GM18873 (cell line): ENCODE results near the gene UNC5C.

Experiments used
- ATAC-seq: cut with Tn5 transposase; IDR thresholded peaks from one replicate; pipeline ENCODE4 v1.9.1; 2021; ENCODE audit warnings: mild to moderate bottlenecking, moderate library complexity, moderate number of reproducible peaks; ENCODE audit not compliant: unreplicated experiment, low FRiP score

Gene UNC5C

DNA sequence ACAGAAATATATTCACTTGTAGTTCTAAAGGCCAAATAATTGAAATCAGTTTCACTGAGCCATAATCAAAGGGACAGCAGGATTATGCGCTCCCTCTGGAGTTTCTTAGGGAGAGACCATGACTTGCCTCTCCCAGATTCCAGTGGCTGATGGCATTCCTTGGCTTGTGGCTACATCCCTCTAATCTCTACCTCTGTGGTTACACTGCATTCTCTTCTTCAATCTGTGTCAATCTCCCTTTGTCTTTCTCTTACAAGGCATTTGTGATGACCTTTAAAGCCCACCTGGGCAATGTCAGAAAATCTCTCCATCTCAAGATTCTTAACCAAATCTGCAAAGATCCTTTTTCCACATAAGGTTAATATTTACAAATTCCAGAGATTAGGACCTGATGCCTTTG lies 260.2 kb downstream of the UNC5C start:
- no peak for ATAC-seq

DNA sequence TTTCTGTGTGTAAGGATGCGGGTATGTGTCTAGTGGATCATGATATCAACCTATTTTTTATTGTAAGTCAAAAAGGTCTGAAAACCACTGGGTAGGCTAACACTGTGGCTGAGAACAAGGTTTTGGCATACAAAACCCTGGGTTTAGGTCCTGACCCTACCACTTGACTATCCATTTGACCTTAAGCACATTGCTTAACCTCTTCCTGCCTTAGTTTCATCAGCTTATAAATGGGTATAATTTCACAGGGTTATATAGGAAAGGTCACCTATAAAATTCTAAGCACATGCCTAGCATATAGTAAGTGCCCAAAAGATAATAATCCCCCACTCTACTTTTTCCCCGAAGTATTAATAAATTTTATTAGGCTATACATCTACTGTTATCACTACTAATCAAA lies 263.0 kb downstream of the UNC5C start:
- no peak for ATAC-seq

DNA sequence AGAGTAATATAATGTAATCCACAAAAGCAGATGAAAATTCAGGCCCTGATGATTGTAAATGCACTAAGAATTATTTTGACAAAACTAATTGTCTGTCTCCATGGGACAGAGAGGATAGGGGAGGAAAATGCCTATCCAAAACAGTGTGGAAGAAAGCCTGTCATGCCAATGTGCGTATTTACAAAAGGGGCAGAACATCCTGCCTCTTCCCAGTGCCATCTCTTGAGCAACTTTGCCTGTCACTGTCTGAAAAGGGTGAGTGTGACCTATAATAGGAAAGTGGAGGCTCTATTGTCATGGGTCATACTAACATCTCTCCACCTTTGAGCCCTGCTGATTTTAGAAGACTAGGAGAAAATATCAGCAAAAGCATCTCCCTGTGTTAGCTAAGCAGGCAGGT lies 264.1 kb downstream of the UNC5C start:
- no peak for ATAC-seq

DNA sequence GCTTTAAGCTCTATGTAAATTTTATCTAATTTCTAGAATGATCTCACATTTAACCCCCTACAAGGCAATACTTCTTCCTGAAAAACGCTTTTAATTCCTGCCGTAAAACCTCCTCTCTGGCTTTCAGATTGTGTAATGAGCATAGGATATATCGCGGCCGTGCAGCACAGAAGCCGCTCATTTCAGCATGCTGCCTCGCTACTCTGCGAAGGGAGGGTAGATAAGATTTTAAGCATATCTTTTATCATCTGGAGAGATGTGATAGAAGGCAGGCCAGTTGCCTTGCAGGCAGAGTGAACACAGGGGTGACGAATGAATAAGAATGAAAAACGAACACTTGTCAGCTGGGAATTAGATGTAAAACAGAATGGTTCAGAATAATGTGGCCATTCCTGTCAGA lies 265.5 kb downstream of the UNC5C start:
- no peak for ATAC-seq

DNA sequence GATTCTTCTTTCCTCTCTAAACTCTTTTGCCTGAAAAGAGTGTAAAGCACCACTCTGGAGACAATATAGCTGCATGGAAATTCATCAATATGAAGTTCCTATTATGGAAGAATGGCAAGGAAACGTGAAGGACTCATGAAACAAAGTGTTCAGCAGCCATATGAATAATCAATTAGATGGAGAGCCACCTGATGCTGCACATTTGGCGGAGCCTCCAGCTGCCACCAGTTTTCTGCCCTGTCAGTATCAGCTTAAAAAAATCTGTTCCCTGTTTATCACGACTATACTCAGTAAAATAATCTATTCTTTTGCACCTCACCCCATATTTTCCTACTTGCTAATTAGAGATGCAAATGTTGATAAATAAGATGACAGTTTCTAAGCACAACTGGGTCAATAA lies 276.0 kb downstream of the UNC5C start:
- no peak for ATAC-seq

DNA sequence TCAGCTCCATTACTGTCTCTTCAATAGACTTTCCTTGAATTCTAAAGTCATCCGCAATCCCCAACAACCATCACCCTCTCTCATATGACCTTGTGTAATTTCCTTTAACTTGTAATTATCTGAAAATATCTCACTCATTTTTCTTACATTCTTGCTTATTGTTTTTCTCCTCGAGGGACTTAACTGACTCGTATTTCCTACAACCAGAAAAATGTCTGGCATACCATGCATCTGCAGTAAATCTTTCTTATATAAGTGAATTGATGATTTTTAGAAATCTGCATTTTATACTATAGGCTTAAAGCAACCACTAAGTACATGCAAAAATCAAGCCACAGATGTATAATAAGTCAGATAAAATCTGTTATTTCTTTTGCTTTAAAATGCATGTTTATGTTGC lies 276.7 kb downstream of the UNC5C start:
- ATAC-seq, result no peak

DNA sequence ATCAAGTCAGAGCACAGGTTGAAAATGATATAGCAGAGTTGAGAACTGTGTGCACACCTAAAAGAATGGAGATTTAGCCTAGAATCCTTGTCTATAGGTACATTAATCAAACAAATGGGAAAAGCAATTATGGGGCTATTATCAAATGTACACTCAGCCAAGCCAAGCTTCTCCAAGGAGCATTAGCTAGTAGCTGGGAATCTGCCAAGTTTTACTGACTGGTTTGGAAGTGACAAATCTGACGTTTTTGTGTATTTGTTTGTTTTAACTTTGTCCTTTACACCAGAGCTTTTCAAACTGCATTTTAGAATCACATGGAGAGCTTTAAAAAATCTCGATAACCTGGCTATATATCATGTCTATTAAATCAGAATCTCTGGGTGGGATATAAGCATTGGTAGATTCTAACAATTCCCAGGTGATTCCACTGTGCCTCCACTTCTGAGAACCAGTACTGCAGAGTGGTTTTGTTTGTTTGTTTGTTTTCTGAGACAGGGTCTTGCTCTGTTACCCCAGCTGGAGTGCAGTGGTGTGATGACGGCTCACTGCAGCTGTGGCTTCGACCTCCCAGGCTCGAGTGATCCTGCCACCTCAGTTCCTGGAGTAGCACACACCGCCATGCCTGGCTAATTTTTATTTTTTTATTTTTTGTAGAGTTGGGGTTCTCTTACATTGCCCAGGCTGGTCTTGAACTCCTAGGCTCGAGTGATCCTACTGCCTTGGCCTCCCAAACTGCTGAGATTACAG lies 279.8 kb downstream of the UNC5C start:
- no peak for ATAC-seq

DNA sequence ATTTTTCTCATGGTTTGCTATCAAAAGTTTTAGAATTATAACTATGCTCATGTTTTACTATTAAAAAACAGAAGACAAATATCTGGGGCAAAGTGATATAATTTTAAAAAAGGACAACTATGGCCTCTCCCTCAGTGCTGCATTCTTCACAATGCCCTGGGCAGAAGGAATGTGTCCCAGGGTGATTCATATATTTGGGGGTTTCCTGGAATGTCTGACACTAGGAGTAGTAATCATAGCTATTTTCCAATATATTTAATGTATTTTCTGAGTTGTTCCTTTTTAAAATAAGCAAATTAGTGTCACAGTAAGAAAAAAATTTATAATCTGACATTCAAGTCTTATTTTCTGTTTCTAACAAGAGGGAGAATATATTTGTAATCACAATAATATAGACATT lies 281.7 kb downstream of the UNC5C start:
- no peak for ATAC-seq

DNA sequence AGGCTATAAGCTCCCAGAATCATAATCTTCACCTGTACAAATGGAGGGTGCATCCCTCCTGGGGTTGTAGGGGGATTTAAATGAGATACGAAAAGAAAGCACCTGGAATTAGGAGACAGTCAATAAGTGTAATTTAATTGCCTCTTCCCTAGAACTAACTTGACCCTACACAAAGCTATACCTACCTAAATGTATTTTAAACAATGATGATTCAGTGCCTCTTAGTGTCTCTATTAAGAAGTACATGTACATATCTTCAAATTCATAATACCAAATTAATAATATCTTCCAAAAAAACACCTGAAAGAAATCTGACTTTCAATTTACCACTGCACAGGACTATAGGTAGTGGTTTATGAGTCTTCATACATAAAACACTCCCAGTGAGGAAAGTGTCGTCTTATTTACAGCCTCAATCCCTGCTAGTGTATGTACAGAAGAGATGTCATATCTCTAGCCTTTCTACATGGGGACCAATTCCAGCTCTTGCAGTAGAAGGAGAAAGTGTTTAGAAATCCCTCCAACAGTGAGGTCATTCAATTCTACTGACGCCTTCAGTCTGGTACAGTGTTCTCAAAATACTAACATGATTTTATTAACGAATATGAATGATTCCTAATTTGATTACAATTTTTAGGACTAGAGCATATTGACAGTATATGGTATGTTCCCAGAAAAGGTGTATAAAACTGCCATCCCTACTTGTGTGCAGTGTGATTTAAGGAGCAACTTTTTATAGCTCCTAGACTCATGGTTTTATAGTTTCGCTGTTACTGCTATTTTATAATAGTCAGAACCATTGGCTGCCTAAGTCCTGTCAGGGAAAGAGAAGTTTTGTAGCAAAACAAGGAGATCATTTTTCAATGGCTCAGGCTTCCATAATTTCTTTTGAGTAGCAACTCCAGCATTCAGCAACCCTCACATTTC lies 282.7 kb downstream of the UNC5C start:
- no peak for ATAC-seq

DNA sequence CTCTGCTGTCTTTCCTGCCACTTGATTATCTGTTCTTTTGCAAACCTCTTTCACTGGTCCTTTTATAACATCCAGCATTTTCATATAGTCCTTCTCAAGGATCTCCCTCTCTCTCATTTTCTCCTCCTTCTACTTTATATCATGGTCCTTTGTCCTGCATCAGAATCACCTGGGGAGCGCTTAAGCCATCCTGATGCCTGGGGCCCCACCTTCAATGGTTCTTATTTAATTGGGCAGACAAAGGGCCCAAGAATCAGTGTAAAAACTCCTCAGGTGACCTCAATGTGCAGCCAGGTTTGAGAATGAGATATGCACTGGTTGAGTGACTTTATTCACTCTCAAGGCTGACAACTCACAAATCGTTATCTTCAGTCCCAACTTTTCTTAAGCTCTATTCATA lies 283.9 kb downstream of the UNC5C start:
- ATAC-seq, result no peak

DNA sequence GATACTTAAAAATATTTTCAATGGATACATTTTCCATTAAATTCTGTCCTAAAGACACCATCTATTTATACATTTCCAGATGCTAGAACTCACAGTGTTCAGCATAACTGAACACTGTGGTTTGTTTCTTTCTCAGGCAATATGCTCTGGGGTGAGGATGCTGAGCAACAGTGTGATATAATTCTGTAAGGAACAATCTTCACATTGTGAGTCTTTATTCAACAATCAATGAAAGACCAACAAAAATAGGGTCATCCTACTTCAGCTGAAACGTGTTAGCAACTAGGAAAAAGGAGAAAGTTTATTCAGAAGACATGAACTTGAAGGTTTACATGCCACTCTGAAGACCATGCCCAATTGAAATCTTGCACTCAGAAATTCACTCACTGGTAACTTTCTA lies 284.8 kb downstream of the UNC5C start:
- no peak for ATAC-seq

DNA sequence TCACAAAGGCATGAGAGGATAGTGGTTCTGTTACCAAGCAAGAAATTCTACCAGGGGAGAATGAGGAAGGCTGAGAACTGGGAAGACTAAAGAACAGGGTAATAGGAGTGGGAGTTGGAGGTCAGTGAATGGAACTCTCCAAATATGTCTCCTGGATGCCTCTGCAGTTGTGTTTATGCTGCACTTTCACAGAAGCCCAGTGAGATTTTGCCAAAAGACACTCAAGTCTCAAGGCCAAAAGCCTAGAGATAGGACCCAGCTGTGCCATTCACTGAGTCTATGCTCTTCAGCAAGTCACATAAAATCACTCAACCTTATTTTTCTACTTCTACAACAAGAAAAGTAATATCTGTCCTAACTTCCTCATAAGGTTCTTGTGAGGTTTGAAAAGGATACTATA lies 285.4 kb downstream of the UNC5C start:
- ATAC-seq, result no peak

DNA sequence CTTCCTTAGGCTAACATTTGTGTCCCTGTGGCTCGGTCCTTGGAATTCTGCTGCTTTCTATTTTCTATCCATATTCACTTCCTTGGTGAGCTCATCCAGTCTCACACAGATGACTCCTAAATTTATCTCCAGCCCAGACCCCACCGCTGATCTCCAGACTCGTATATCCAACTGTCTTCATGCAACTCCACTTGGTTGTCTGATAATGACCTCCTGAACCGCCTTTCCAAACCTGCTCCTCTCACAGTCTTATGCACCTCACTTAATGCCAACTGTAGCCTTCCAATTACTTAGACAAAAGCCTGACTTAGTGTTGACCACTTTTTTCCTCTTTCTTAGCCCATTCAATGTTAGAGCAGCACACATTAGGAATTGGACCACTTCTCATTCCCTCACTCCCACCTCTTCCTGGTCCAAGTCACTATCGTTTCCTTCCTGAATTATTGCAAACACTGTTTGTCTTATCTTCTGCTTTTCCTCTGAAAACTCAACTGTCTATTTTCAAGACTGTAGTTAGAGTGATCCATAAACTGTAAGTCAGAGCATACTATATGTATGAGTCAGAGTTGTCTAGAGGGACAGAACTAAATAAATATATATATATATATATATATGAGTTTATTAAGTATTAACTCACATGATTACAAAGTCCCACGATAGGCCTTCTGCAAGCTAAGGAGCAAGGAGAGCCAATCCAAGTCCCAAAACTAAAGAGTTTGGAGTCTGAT lies 292.5 kb downstream of the UNC5C start:
- no peak for ATAC-seq

DNA sequence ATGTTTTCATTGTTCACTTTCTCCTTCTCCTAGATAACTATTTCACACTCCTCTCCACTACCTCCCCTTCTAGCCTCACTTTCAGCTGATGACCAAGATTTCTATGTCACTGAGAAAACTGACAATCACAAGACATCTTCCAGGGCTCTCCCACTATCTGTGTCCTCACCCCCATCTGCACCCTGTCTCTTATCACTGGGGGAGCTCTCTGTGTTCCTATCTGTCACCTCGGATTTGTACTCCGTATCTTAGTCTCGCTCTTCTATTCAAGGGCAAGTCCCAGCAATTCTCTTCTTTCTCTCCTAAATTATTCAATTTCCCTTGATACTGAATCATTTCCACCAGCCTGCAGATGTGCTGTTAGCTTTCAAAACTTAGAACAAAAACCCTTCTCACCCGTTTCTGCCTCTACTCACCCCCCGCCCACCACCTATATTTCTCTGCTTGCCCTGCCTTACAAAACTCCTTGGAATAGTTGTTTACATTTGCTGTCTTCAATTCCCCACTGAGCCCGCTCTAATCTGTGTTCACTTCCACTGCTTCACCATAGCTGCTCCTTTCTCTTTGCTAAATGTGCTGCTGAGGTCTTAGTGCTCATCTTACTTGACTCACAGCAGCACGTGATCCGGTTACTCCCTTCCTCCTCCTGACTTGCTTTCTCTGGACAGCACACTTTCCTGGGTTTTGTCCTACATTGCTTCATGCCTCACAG lies 293.2 kb downstream of the UNC5C start:
- ATAC-seq, result no peak

DNA sequence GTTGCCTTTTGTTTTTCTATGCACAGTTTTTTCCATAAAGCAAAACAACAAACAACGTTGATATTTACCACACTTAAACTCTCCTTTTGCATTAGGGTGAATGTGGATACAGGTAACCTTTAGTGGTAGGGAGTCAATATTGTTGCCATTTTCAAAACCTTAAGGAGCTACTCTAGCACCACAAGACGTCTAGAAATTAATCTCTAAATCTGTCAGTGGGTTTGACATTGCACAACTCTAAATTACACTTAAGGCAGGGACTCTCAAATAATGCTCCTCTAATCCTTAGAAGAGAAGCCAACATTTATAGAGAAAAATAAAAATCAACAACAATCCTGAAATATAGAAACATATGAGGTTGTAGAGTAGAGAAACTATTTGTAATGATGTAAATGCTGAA lies 297.2 kb downstream of the UNC5C start:
- no peak for ATAC-seq

DNA sequence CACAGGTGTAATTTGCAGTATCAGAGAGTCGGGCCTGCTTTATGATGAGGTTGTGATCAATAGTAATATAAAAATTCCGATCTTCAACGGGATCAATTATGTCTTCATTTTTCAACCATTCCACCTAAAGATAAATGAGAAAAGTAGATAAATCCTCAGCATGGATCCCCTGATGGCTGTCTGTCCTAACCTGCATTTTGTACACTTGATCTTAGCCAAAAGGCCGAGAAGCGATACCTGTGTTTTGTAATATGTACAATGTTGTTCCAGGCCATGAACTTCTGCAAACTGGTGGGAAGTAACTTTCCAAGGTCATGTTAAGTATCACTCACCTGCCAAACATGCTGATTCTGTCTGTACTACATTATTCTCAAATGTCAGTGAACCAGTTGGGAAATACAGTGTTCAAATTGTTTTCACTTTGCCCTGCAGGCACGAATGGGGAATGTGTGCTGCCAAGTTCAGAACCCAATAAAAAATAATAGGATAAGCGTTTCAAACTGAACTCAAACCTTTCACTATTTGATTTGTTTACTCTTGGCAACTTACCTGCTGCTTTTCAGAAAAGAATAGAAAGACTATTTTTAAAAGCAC lies 298.1 kb downstream of the UNC5C start:
- ATAC-seq, result no peak

DNA sequence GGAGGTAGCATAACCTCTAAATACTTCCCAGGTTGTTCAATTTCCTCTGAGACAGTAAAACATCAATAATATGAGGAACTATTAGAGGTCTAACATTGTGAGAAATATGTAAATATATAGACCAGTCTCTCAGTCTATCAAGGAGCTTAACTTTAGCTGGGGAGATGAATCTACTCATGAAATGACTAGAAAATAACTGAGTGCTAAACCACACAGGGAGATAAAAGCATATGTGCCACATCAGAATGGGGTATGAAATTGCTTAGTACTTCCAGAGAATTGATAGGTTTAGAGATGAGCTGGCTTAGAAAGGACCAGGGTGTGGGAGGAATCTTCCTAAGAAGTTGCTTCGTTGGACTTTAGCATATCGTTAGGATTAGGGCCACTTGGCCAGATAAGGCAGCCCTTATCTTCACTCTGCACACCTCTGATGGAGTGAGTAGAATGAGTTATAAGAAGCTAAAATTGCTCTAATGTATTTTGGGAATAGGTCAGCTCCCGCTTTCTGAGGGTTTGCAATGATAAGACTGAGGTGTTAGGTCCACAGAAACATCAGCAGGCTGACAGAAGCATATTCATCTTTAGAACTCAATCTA lies 299.2 kb downstream of the UNC5C start:
- no peak for ATAC-seq

DNA sequence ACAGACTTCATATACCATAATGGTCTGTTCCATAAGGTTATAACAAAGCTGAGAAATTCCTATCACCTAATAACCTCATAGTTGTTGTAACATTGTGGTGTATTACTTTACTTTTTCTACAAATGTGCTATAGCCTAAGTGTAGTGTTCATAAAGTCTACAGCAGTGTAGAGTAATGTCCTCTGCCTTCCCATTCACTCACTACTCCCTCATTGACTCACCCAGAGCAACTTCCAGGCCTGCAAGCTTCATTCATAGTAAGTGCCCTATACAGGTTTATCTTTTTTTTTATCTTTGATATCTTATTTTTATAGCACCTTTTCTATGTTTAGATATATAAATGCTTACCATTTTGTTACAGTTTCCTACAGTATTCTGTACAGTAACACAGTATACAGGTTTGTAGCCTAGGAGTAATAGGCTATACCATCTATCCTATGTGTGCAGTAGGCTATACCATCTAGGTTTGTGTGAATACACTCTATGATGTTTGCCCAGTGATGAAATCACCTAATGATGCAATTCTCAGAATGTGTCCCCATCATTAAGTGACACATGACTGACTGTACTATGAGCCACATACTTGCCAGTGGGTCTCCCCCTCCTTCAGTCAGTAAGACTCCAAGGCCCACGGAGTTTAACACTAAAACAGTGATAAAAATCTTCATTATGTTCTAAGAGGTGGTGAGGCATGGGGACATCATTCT lies 299.9 kb downstream of the UNC5C start:
- no peak for ATAC-seq

DNA sequence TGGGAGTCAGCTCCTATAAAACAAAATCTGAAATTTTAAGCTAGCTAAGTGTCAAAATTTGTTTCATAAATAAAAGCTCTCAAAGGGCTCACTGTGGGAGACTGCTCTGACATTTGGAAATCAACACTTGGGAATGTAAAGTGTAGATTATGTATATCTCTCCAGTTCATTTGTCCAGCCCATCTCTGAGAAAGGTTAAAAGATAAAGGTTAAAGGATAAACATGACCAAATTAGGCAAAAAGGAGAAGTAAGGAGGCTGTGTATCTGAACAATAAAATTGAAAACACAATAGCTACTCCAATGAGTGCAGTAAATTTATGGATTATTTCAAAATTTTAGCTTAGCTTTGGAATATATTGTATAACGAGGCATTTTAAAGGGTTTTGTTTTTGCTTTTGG lies 304.9 kb downstream of the UNC5C start:
- ATAC-seq, result no peak
